H9 (cell line): ENCODE measurements around the gene CRACR2B. TPM values are rescaled to one million over a fixed set of nuclear protein-coding genes. Genes with fewer than 3 reads are reported as not detected.

Experiments
- DNase-seq: peaks from one replicate; pipeline ENCODE4 v3.0.0-alpha.2; 2017
- H2AFZ ChIP-seq: one replicate; pipeline ENCODE4 v1.6.1; 2013; ENCODE audit warnings: mild to moderate bottlenecking, low read length, control low read depth, moderate library complexity
- H2AK5ac ChIP-seq: 2 replicates; pipeline ENCODE4 v1.6.1; 2013; ENCODE audit warnings: low read length, control low read depth, mixed read lengths; ENCODE audit not compliant: insufficient read length
- H2BK120ac ChIP-seq: one replicate; pipeline ENCODE4 v1.6.1; 2013; ENCODE audit warnings: low read depth, mild to moderate bottlenecking, low read length, control low read depth, inconsistent platforms; ENCODE audit not compliant: poor library complexity, severe bottlenecking
- H2BK12ac ChIP-seq: 2 replicates; pipeline ENCODE4 v1.6.1; 2013; ENCODE audit warnings: low read length, control low read depth, mixed read lengths, low read depth; ENCODE audit not compliant: insufficient read length
- H2BK15ac ChIP-seq: 2 replicates; pipeline ENCODE4 v1.6.1; 2013; ENCODE audit warnings: low read depth, low read length, control low read depth
- H2BK20ac ChIP-seq: one replicate; pipeline ENCODE4 v1.6.1; 2013; ENCODE audit warnings: low read depth, mild to moderate bottlenecking, low read length, control low read depth, inconsistent platforms; ENCODE audit not compliant: poor library complexity, severe bottlenecking
- H2BK5ac ChIP-seq: 2 replicates; pipeline ENCODE4 v1.6.1; 2013; ENCODE audit warnings: low read length, control low read depth, mixed read lengths; ENCODE audit not compliant: insufficient read length
- H3K14ac ChIP-seq: 2 replicates; pipeline ENCODE4 v1.6.1; 2013; ENCODE audit warnings: low read length, control low read depth; ENCODE audit not compliant: insufficient read depth
- H3K18ac ChIP-seq: 2 replicates; pipeline ENCODE4 v1.6.1; 2013; ENCODE audit warnings: low read depth, mild to moderate bottlenecking, mixed read lengths, low read length, control low read depth; ENCODE audit not compliant: insufficient read length
- H3K23ac ChIP-seq: 2 replicates; pipeline ENCODE4 v1.6.1; 2013; ENCODE audit warnings: low read length, control low read depth, mixed read lengths, low read depth; ENCODE audit not compliant: insufficient read length
- H3K23me2 ChIP-seq: 2 replicates; pipeline ENCODE4 v1.6.1; 2013; ENCODE audit warnings: low read depth, mild to moderate bottlenecking, mixed read lengths, low read length, control low read depth; ENCODE audit not compliant: insufficient read length, poor library complexity, severe bottlenecking
- H3K27ac ChIP-seq: 2 replicates; pipeline ENCODE4 v1.5.1; 2013; ENCODE audit warnings: low read length, control low read depth, mixed read lengths, low read depth; ENCODE audit not compliant: insufficient read length
- H3K27me3 ChIP-seq: 2 replicates; pipeline ENCODE4 v1.6.1; 2013; ENCODE audit warnings: low read length, control low read depth, inconsistent platforms; ENCODE audit not compliant: insufficient read depth
- H3K4ac ChIP-seq: 2 replicates; pipeline ENCODE4 v1.6.1; 2013; ENCODE audit warnings: low read depth, mild to moderate bottlenecking, control low read depth, inconsistent platforms, low read length, moderate library complexity
- H3K4me1 ChIP-seq: 2 replicates; pipeline ENCODE4 v1.6.1; 2013; ENCODE audit warnings: low read length, control low read depth, inconsistent platforms; ENCODE audit not compliant: insufficient read depth
- H3K4me2 ChIP-seq: 2 replicates; pipeline ENCODE4 v1.6.1; 2013; ENCODE audit warnings: low read length, control low read depth, mixed read lengths; ENCODE audit not compliant: insufficient read length, insufficient read depth
- H3K56ac ChIP-seq: 2 replicates; pipeline ENCODE4 v1.6.1; 2013; ENCODE audit warnings: low read depth, mild to moderate bottlenecking, mixed read lengths, low read length, control low read depth; ENCODE audit not compliant: insufficient read length
- H3K79me1 ChIP-seq: 2 replicates; pipeline ENCODE4 v1.6.1; 2013; ENCODE audit warnings: low read depth, mild to moderate bottlenecking, moderate library complexity, low read length, control low read depth, inconsistent platforms; ENCODE audit not compliant: insufficient read depth, poor library complexity, severe bottlenecking
- H3K79me2 ChIP-seq: 2 replicates; pipeline ENCODE4 v1.6.1; 2013; ENCODE audit warnings: low read length, control low read depth, inconsistent platforms; ENCODE audit not compliant: insufficient read depth
- H3K9ac ChIP-seq: 2 replicates; pipeline ENCODE4 v1.6.1; 2013; ENCODE audit warnings: low read length, control low read depth, mixed read lengths; ENCODE audit not compliant: insufficient read length; ENCODE audit errors: extremely low read depth
- H3K9me3 ChIP-seq: one replicate; pipeline ENCODE4 v1.6.1; 2013; ENCODE audit warnings: low read depth, low read length, inconsistent platforms; ENCODE audit not compliant: control insufficient read depth
- H3T11ph ChIP-seq: one replicate; pipeline ENCODE4 v1.6.1; 2013; ENCODE audit warnings: mild to moderate bottlenecking, low read length, control low read depth, inconsistent platforms
- H4K20me1 ChIP-seq: one replicate; pipeline ENCODE4 v1.6.1; 2013; ENCODE audit not compliant: control insufficient read depth, insufficient read length, insufficient read depth
- H4K5ac ChIP-seq: 2 replicates; pipeline ENCODE4 v1.6.1; 2013; ENCODE audit warnings: low read depth, mild to moderate bottlenecking, mixed read lengths, low read length, control low read depth; ENCODE audit not compliant: insufficient read length
- H4K8ac ChIP-seq: replicated peaks from 2 replicates; pipeline ENCODE4 v1.6.1; 2013; ENCODE audit warnings: low read length, control low read depth, mixed read lengths, low read depth; ENCODE audit not compliant: insufficient read length
- H4K91ac ChIP-seq: 2 replicates; pipeline ENCODE4 v1.6.1; 2013; ENCODE audit warnings: low read depth, mild to moderate bottlenecking, moderate library complexity, mixed read lengths, low read length, control low read depth; ENCODE audit not compliant: insufficient read length
- H3K27ac Mint-ChIP-seq, 3 experiments: 2 replicates in 2 of 3; 3 replicates in 1 of 3; pipeline ENCODE4 v1.8.0; 2020 to 2021; ENCODE audit warnings: mixed read lengths in 3 of 3, mild to moderate bottlenecking in 1 of 3, moderate library complexity in 1 of 3
- H3K27me3 Mint-ChIP-seq: 2 replicates; pipeline ENCODE4 v1.8.0; 2021; ENCODE audit warnings: low read depth, mild to moderate bottlenecking, moderate library complexity, mixed read lengths
- H3K36me3 Mint-ChIP-seq, 3 experiments: 2 replicates in 2 of 3; 3 replicates in 1 of 3; pipeline ENCODE4 v1.8.0; 2020 to 2021; ENCODE audit warnings: low read depth in 3 of 3, mixed read lengths in 3 of 3; ENCODE audit not compliant: insufficient read depth in 1 of 3
- H3K4me1 Mint-ChIP-seq, 2 experiments: 2 replicates each; pipeline ENCODE4 v1.8.0; 2020; ENCODE audit warnings: mixed read lengths in 2 of 2
- H3K4me3 Mint-ChIP-seq, 2 experiments: 2 replicates in 1 of 2; 3 replicates in 1 of 2; pipeline ENCODE4 v1.8.0; 2020 to 2021; ENCODE audit warnings: mild to moderate bottlenecking in 2 of 2, mixed read lengths in 2 of 2, moderate library complexity in 1 of 2
- H3K9me3 Mint-ChIP-seq, 2 experiments: 2 replicates in 1 of 2; 3 replicates in 1 of 2; pipeline ENCODE4 v1.8.0; 2020; ENCODE audit warnings: mild to moderate bottlenecking in 2 of 2, mixed read lengths in 2 of 2, moderate library complexity in 1 of 2
- CTCF ChIP-seq: fragments of 200-600 bp; sonication (generic); conservative IDR thresholded peaks from 3 replicates; pipeline ENCODE4 v1.8.0; 2021; ENCODE audit warnings: antibody characterized with exemption, mild to moderate bottlenecking
- WGBS: extraction: QIAGEN DNeasy Blood & Tissue Kit; methylation state at CpG from one replicate; pipeline ENCODE4 v1.1.7; 2013; ENCODE audit warnings: missing lambda C conversion rate, low lambda C conversion rate, mixed read lengths; ENCODE audit not compliant: insufficient read length; ENCODE audit errors: extremely low coverage; 5-methylcytosine and 5-hydroxymethylcytosine counted together
- total RNA-seq: library from RNA; stranded (reverse); gene quantifications from 2 replicates; pipeline ENCODE4 v1.2.1, GENCODE V29; 2021

CRACR2B gene
- total RNA-seq, 1 experiment from 2014 or later: 29.0 TPM

- Histone ChIP-seq H3K79me2 (no peaks in the 10 kb centered on the region), H4K20me1 (peaks cover 6% of the 10 kb centered on the region), H3T11ph (no peak overlapping the region), H2BK120ac (no peak overlapping the region), H3K23ac (no peak overlapping the region), H3K4ac (no peak overlapping the region), H4K8ac (no peak overlapping the region), H3K27ac (no peak overlapping the region), H2BK20ac (no peak overlapping the region), H3K9ac (no peak overlapping the region), H3K4me2 (peak overlapping the region; percentile 55), H2AFZ (no peak overlapping the region), H2BK5ac (no peak overlapping the region), H3K9me3 (no peaks in the 10 kb centered on the region), H3K18ac (no peak overlapping the region), H3K23me2 (peaks cover 18% of the 10 kb centered on the region), H3K56ac (no peak overlapping the region), H4K91ac (no peak overlapping the region), H3K4me1 (peaks cover 2% of the 10 kb centered on the region; the same call in 1 of the 2 replicates), H3K27me3 (no peaks in the 10 kb centered on the region; the same call in 1 of the 2 replicates), H2BK12ac (no peak overlapping the region), H4K5ac (no peak overlapping the region), H2BK15ac (no peak overlapping the region), H2AK5ac (no peak overlapping the region), H3K14ac (no peak overlapping the region), H3K79me1 (no peaks in the 10 kb centered on the region)
- DNase-seq: peak; percentile 82
- TF ChIP-seq CTCF: no peak
- no CpG with 5 or more reads among the region's 71 CpGs for WGBS
- H3K4me3 Mint-ChIP-seq: peak overlapping the region; percentile 58 to 76
- H3K4me1 Mint-ChIP-seq: peaks cover 11 to 41% of the 10 kb centered on the region in 2 experiments
- H3K36me3 Mint-ChIP-seq: no peaks in the 10 kb centered on the region
- no peak overlapping the region for H3K27ac Mint-ChIP-seq
- peaks cover 7% of the 10 kb centered on the region for H3K27me3 Mint-ChIP-seq
- H3K9me3 Mint-ChIP-seq: no peaks in the 10 kb centered on the region
Measured at GRCh38 chr11:849104-849824, 21.5 kb downstream of the CRACR2B start.
